Adipocyte (in vitro differentiated cells): Measurements from ENCODE around the gene CNTROB.

Experiments
- DNase-seq: peaks from one replicate; pipeline ENCODE4 v3.0.0-alpha.2; 2015; ENCODE audit warnings: low read depth
- H3K27me3 ChIP-seq: replicated peaks from 2 replicates; pipeline ENCODE4 v1.7.0; 2013; ENCODE audit warnings: mild to moderate bottlenecking, low read length, moderate library complexity; ENCODE audit not compliant: control insufficient read depth, insufficient read depth
- H3K36me3 ChIP-seq: 2 replicates; pipeline ENCODE4 v1.7.0; 2013; ENCODE audit warnings: low read length, mild to moderate bottlenecking, moderate library complexity; ENCODE audit not compliant: control insufficient read depth, insufficient read depth, severe bottlenecking
- H3K4me1 ChIP-seq: 2 replicates; pipeline ENCODE4 v1.7.0; 2013; ENCODE audit warnings: mild to moderate bottlenecking, low read length, moderate library complexity; ENCODE audit not compliant: control insufficient read depth, insufficient read depth
- H3K4me3 ChIP-seq: 2 replicates; pipeline ENCODE4 v1.7.0; 2013; ENCODE audit warnings: mild to moderate bottlenecking, low read length, moderate library complexity
- H3K9ac ChIP-seq: 2 replicates; pipeline ENCODE4 v1.7.0; 2013; ENCODE audit warnings: mild to moderate bottlenecking, low read length, moderate library complexity
- H3K9me3 ChIP-seq: 2 replicates; pipeline ENCODE4 v1.7.0; 2013; ENCODE audit warnings: mild to moderate bottlenecking, low read length, moderate library complexity; ENCODE audit not compliant: control insufficient read depth

The CNTROB gene, protein sequence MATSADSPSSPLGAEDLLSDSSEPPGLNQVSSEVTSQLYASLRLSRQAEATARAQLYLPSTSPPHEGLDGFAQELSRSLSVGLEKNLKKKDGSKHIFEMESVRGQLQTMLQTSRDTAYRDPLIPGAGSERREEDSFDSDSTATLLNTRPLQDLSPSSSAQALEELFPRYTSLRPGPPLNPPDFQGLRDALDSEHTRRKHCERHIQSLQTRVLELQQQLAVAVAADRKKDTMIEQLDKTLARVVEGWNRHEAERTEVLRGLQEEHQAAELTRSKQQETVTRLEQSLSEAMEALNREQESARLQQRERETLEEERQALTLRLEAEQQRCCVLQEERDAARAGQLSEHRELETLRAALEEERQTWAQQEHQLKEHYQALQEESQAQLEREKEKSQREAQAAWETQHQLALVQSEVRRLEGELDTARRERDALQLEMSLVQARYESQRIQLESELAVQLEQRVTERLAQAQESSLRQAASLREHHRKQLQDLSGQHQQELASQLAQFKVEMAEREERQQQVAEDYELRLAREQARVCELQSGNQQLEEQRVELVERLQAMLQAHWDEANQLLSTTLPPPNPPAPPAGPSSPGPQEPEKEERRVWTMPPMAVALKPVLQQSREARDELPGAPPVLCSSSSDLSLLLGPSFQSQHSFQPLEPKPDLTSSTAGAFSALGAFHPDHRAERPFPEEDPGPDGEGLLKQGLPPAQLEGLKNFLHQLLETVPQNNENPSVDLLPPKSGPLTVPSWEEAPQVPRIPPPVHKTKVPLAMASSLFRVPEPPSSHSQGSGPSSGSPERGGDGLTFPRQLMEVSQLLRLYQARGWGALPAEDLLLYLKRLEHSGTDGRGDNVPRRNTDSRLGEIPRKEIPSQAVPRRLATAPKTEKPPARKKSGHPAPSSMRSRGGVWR

DNA sequence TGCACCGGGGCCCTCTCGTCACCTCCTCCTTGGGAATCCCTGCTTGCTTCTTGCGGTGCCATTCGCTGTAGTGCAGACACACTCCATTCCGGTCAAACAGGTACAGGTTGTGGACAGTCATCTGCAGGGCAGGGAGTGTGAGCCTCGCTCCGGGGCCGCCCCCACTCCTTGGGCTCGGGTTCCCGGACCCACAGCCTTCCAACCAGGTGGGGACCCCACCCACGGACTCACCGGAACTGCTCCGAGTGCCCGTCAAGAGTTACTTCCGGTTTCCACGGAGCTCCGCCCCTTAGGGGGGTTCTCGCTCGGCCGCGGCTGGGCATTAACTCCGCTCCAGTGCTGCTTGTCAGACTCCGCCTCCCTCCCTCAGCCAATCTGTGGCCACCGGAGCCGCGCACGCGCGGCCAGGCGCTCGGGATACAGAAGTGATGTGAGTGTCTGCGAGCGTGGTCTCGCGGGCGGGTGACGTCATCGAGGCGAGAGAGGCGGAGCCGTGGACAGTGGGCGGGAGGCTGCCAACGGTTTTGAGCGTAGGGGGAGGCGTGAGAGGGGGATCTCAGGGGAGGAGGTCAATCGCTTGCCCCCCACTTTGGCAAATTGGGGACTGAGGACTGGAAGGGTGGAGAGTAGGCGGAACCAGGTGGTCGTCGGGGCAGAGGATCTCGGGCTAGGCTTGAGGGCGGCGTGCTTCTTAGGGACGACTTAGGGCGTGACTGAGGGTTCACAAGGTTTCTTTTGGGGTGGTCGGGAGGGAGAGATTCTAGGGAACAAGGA, at the start of gene CNTROB, which contains the start of gene TRAPPC1:
TSS of gene CNTROB (plus strand) at position 498 of the 774 bp plus-strand sequence. CDS start 874 bp downstream, outside the sequence.
TSS of gene TRAPPC1 (minus strand) at position 238 of the 774 bp plus-strand sequence. CDS start at position 121, 117 bp downstream.
- Histone ChIP-seq H3K36me3 (peaks cover 15% of the 10 kb centered on the region), H3K4me3 (peak within 1 kb of the TSS; percentile 99), H3K4me1 (peaks cover 24% of the 10 kb centered on the region), H3K27me3 (no peaks in the 10 kb centered on the region), H3K9me3 (no peaks in the 10 kb centered on the region), H3K9ac (peak within 1 kb of the TSS; percentile 95)
- DNase-seq: peak; percentile 100

DNA sequence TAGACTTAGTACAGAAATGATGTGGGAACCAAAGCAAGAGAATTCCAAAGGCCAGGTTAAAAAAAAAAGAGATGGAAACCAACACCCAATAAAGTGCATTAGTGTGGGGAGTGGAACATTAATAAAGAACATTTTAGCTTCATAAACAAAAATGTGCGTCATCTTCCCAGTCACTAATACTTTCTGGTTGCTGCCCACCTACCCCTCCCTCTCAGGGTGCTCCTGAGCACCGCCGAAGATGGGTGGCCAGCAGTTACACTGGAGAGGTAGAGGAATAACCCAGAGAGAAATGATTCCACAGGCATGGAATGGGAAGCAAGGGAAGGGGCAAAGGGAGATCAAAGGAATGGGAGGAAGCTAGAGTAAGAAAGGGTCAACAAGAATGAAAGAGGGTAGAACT, 49.4 kb upstream of the CNTROB start:
- Histone ChIP-seq H3K9me3 (no peaks in the 10 kb centered on the region), H3K36me3 (peaks cover 19% of the 10 kb centered on the region), H3K9ac (no peak overlapping the region), H3K4me3 (no peak overlapping the region), H3K4me1 (peaks cover 12% of the 10 kb centered on the region), H3K27me3 (no peaks in the 10 kb centered on the region)
- DNase-seq: no peak

DNA sequence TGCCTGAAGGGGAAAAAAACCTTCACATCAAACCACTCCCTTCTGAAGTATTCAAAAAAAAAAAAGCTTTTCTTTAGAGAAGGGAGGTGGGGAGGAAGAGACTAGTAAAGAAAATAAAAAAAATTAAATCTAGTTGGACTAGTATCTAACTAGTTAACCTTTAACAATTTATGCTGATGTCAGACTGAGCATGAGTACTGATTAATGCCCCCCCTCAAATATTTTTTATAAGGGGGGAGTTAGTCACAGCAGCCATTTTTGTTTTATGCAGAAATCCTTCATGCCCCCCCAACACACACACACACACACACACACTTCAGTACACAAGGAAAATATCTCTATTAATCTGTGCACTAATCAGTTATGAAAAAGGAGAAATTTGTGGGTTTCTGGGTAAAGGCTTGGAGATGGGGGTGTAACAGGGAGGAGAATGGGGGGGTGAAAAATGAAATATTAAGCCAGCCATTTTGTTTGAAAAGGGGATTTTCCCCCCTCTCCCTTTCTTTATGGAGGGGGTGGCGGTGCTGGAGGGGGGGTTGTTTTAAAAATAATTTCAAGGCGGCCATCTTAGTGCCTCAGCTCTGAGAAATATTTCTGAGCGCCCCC, 48.1 kb upstream of the CNTROB start:
- Histone ChIP-seq H3K4me1 (peaks cover 23% of the 10 kb centered on the region), H3K9ac (peak overlapping the region; percentile 84), H3K9me3 (no peaks in the 10 kb centered on the region), H3K27me3 (no peaks in the 10 kb centered on the region), H3K36me3 (peaks cover 19% of the 10 kb centered on the region), H3K4me3 (peak overlapping the region; percentile 77)
- peak; percentile 62 for DNase-seq

DNA sequence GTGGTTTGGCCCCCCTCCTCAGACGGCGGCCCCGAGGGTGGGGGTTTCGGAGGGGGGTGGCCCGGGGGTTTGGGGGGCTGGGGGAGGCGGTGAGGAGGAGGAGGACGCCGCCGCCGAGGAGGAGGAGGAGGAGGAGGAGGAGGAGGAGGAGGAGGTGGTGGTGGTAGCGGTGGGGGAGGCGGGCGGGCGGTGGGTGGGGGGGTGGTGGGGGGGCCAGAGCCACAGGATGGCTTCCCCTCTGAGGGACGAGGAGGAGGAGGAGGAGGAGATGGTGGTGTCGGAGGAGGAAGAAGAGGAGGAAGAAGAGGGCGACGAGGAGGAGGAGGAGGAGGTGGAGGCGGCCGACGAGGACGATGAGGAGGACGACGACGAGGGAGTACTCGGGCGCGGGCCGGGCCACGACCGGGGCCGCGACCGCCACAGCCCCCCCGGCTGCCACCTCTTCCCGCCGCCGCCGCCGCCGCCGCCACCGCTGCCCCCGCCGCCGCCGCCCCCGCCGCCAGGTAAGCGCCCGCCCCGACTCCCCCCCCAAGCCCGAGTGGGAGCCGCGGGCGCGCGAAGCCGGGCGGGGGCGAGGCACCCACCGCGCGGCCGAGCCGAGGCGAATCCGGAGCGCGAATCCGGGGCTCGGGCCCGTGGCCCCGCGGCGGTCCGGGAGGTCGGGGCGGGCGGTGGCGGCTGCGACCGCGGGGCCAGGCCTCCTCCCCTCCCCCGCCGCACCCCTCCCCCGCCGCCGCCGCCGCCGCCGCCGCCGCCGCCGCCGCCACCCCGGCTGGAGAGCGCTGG, 47.2 kb upstream of the CNTROB start:
- Histone ChIP-seq H3K9me3 (no peaks in the 10 kb centered on the region), H3K9ac (peak overlapping the region; percentile 88), H3K4me3 (peak overlapping the region; percentile 89), H3K4me1 (peaks cover 32% of the 10 kb centered on the region), H3K27me3 (no peaks in the 10 kb centered on the region), H3K36me3 (peaks cover 16% of the 10 kb centered on the region)
- peak; percentile 42 for DNase-seq

DNA sequence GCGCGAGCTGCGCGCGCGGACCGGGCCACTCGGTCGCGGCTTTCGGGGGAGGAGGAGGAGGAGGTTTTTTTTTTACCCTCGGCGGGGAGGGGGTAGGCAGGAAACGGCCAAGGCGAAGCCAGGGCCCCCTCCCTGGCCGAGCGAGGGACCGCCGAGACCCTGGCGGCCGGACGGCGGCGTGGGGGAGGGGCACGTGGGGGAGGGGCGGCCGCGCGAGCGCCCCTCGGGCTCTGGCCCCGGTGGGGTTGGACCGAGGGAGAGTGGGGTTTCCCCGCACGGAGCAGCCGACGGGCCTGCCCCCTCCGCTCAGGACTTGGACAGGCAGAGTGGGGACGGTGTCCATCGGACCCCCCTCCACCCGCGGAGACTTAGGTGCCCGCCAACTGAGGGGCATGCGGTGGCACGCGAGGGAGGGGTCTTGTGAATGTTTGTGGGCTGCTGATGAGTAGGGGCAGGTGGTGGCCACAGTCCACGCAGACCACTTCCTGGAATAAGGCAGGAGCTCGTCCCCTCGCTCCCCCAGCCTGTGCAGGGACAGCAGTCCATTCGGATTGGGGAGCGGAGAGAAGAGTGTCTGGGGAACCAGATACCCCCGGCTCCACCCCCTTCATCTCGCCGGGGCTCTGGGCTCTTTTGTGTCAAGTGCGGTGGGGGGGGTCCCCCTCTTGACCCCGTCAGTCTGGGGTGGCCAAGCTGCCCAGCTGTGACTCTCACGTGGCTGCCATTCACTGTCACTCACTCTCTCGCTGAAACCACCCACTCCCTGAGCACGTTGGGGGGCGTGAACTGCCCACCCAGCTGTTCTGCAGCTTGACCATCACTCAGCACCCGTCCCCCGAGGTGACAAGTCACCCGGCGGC, 46.4 kb upstream of the CNTROB start:
- Histone ChIP-seq H3K9me3 (no peaks in the 10 kb centered on the region), H3K4me3 (peak overlapping the region; percentile 89), H3K36me3 (peaks cover 10% of the 10 kb centered on the region), H3K27me3 (no peaks in the 10 kb centered on the region), H3K4me1 (peaks cover 37% of the 10 kb centered on the region), H3K9ac (peak overlapping the region; percentile 88)
- DNase-seq: peak; percentile 61

DNA sequence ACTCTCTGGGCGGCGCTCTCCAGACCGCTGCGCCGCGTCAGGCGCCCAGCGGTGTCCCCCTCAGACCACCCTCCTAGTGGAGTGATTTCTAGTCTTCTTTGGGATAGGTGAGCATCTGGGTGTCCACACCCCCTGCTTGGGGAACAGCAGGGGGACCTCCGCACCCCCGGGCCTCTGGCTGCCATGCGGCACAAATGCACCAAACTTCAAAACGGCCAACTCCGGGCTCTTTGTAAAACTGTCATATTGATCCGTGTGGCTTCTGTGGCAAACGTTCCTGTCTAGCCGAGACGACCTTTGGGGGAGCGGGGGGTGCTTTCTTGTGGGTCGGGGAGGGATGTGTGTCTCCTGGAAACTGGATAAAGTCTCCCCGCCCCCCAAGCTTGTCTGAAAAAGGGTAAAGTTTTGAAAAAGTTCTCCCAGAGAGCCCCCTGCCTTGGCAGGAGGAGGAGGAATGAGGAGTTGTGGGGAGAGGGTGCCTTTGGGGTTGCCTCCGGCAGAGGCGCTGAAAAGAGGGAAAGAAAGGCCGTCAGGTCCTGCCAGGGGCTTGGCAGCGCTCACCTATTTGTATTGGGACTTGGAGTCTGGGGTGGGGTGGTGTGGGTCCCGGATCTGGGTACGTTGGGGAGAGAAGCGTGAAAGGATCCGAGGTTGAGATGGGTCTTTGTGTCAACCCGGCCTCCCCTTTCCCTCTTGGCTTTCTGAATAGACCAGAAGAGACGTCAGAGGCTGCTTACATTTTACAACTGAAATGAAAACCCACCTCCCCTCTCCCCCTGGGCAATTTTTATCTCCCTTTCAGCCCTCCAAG, 45.6 kb upstream of the CNTROB start:
- Histone ChIP-seq H3K4me3 (peak overlapping the region; percentile 89), H3K9ac (peak overlapping the region; percentile 88), H3K36me3 (peaks cover 10% of the 10 kb centered on the region), H3K27me3 (no peaks in the 10 kb centered on the region), H3K4me1 (peaks cover 37% of the 10 kb centered on the region), H3K9me3 (no peaks in the 10 kb centered on the region)
- peak; percentile 61 for DNase-seq

DNA sequence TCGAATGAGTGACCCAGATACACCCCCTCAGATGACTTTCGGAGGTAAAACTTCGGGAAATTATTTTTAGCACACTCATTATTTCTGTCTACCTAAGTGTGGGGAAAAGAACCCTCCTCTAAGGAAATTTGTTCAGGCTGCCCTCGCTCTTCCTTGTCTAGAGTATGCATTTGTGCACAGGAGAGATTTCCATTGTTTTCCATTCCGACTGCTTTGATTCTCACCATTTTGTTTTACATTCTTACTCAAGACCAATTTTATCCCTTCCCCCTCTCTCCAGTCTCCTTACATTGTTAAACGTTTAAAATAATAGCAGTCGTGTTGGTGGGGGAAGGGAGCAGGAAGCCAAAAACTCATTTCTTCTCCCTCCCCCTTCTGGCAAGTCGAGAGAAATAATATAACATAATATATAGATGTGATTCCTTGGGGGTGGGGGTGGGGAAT, 44.9 kb upstream of the CNTROB start:
- H3K27me3 ChIP-seq: no peaks in the 10 kb centered on the region
- peak overlapping the region; percentile 88 for H3K9ac ChIP-seq
- peaks cover 37% of the 10 kb centered on the region for H3K4me1 ChIP-seq
- H3K36me3 ChIP-seq: peaks cover 16% of the 10 kb centered on the region
- H3K9me3 ChIP-seq: no peaks in the 10 kb centered on the region
- no peak for DNase-seq
- peak overlapping the region; percentile 89 for H3K4me3 ChIP-seq

DNA sequence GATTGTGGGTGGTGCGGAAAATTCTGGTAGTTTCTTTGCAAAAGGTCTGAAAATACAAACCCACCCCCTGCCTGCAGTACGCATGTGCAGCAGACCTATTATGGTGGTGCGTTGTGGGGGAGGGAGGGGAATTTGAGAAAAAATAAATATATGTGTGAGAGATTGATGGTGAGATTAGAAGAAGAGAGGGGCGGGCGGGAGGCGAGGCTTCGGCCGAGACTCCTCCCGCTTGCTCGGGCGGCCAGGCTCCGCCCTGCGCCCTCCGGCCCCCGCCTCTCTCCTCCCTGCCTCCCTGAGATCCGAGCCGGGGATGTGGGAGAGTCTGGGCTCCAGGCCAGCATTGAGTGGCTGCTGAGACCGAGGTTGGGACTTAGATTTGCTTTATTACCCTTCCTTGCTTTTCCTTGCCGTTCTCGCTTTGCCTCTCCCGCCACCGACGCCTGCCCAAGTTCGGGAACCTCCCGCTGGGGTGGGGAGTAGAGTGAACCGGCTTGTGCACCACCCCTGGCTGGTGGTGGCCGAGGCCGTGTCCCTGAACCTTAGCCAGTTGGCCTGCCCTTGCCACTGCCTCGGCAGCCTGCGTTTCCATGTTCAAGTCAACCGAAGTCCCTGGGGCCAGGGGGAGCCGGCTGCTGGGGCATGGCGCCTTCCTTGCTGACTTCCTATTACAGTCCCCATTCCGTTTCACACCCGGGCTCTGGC, 44.4 kb upstream of the CNTROB start:
- Histone ChIP-seq H3K4me3 (peak overlapping the region; percentile 89), H3K9ac (peak overlapping the region; percentile 88), H3K36me3 (peaks cover 16% of the 10 kb centered on the region), H3K4me1 (peaks cover 37% of the 10 kb centered on the region), H3K27me3 (no peaks in the 10 kb centered on the region), H3K9me3 (no peaks in the 10 kb centered on the region)
- peak; percentile 98 for DNase-seq
